ENCODE measurements around the gene UBE2R2.

GRCh38 chr9:33893861-33894260 is 76.9 kb downstream of the UBE2R2 start:
- TF ChIP-seq CTCF (IDR thresholded peaks at IDR 0.05): no peak
- no peak for TF ChIP-seq POLR2A (IDR thresholded peaks at IDR 0.05)

Data from Peyer's patch (tissue), 4 donors.